Transverse colon (tissue), 3 donors: ENCODE data around the gene EVI5L.

Source experiments
- EP300 ChIP-seq: sonication (generic); formaldehyde crosslinking; IDR thresholded peaks from one replicate; pipeline ENCODE4 v1.6.1; 2017; ENCODE audit warnings: antibody characterized with exemption, low read depth
- POLR2A ChIP-seq: fragments of 450-650 bp; IDR thresholded peaks from one replicate; pipeline ENCODE4 v1.6.1; 2016; ENCODE audit warnings: antibody characterized with exemption, mild to moderate bottlenecking, moderate library complexity
- TF ChIP-seq, protein P1 (sequence below), 5 experiments: fragments of 200-600 bp in 3 of 5; fragments of 450-650 bp in 2 of 5; sonication (generic) in 3 of 5; IDR thresholded peaks; 1 replicate in 2 of 5; 2 replicates in 3 of 5; pipeline ENCODE4 v1.5.1; 2016 to 2017; ENCODE audit warnings: antibody characterized with exemption in 5 of 5, inconsistent platforms in 3 of 5, mild to moderate bottlenecking in 2 of 5, moderate library complexity in 1 of 5

DNA sequence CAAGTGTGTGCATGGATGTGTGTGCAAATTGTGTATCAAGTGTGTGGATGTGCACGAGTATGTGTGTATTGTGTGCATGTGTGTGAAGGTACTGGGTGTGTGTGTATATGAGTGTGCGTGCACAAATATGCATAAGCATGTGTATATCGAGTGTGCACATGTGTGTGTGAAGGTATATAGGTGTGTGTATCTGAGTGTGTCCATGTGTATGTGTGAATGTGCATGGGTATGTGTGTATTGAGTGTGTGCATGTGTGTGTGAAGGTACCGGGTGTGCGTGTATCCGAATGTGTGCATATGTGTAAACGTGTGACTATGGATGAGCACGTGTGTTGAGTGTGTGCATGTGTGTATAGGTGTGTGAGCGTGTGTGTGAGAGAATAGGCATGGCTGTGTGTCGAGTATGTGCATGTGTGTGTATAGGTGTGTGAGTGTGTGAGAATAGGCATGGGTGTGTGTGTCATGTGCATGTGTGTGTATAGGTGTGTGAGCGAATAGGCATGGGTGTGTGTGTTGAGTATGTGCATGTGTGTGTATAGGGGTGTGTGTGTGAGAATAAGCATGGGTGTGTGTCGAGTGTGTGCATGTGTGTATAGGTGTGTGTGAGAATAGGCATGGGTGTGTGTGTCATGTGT is 12.8 kb downstream of the EVI5L start:
- TF ChIP-seq POLR2A (no peak), EP300 (no peak)
- TF ChIP-seq, protein P1, sequence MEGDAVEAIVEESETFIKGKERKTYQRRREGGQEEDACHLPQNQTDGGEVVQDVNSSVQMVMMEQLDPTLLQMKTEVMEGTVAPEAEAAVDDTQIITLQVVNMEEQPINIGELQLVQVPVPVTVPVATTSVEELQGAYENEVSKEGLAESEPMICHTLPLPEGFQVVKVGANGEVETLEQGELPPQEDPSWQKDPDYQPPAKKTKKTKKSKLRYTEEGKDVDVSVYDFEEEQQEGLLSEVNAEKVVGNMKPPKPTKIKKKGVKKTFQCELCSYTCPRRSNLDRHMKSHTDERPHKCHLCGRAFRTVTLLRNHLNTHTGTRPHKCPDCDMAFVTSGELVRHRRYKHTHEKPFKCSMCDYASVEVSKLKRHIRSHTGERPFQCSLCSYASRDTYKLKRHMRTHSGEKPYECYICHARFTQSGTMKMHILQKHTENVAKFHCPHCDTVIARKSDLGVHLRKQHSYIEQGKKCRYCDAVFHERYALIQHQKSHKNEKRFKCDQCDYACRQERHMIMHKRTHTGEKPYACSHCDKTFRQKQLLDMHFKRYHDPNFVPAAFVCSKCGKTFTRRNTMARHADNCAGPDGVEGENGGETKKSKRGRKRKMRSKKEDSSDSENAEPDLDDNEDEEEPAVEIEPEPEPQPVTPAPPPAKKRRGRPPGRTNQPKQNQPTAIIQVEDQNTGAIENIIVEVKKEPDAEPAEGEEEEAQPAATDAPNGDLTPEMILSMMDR (IDR thresholded peaks at IDR 0.05): no peak
